OCI-LY7 (cell line): ENCODE results near the gene MFSD8. TPM values are rescaled to one million over a fixed set of nuclear protein-coding genes. Genes with fewer than 3 reads are reported as not detected.
"Not testable (repeated sequence)": the region's sequence is repeated elsewhere in the genome, so short reads cannot be mapped to it uniquely, and the experiment has no call there.

Experiments
- BruUV-seq: library from RNA; stranded (reverse); fragments of 400-500 nt; replicated peaks from 2 replicates; lab custom pipeline; 2021; lab: Mats Ljungman, UMichigan
- CTCF ChIA-PET: fragments of 300-600 bp; sonication (Branson Sonifier 250); formaldehyde crosslinking; loops from one replicate; lab custom pipeline; 2022; ENCODE audit warnings: antibody characterized with exemption; ENCODE audit not compliant: unreplicated experiment; lab: Charles Lee
- POLR2A ChIA-PET: fragments of 300-600 bp; sonication (Branson Sonifier 250); formaldehyde crosslinking; loops from one replicate; lab custom pipeline; 2022; ENCODE audit warnings: antibody characterized with exemption; lab: Charles Lee
- DNase-seq: peaks from one replicate; pipeline ENCODE4 v3.0.0-alpha.2; 2015; ENCODE audit warnings: low spot score
- H2AFZ ChIP-seq: fragments of 200-600 bp; sonication (generic), shearing (Covaris generic); 2 replicates; pipeline ENCODE4 v1.6.1; 2014; ENCODE audit warnings: mild to moderate bottlenecking, antibody characterized with exemption, low read length, moderate library complexity
- H3K27ac ChIP-seq: fragments of 200-600 bp; sonication (generic); 2 replicates; pipeline ENCODE4 v1.5.1; 2014; ENCODE audit warnings: mixed run types, low read depth, mild to moderate bottlenecking, moderate library complexity, low read length, inconsistent platforms; ENCODE audit not compliant: poor library complexity, severe bottlenecking
- H3K36me3 ChIP-seq: fragments of 200-600 bp; sonication (generic); 2 replicates; pipeline ENCODE4 v1.6.1; 2014; ENCODE audit warnings: mild to moderate bottlenecking, antibody characterized with exemption, low read length, moderate library complexity, mixed read lengths; ENCODE audit not compliant: insufficient read depth
- H3K4me1 ChIP-seq: fragments of 200-600 bp; sonication (generic); 2 replicates; pipeline ENCODE4 v1.5.1; 2014; ENCODE audit warnings: mild to moderate bottlenecking, low read length; ENCODE audit not compliant: insufficient read depth, poor library complexity, severe bottlenecking
- H3K4me2 ChIP-seq: fragments of 200-600 bp; sonication (generic); 2 replicates; pipeline ENCODE4 v1.6.1; 2014; ENCODE audit warnings: mild to moderate bottlenecking, low read length
- H3K4me3 ChIP-seq: fragments of 200-600 bp; sonication (generic); 2 replicates; pipeline ENCODE4 v1.5.1; 2014; ENCODE audit warnings: mild to moderate bottlenecking, low read depth, low read length; ENCODE audit not compliant: poor library complexity, severe bottlenecking
- H3K79me2 ChIP-seq: fragments of 200-600 bp; sonication (generic); 2 replicates; pipeline ENCODE4 v1.6.1; 2016; ENCODE audit warnings: low read depth, mild to moderate bottlenecking, low read length, moderate library complexity, mixed read lengths; ENCODE audit not compliant: insufficient read depth
- H3K9me2 ChIP-seq: fragments of 200-600 bp; sonication (generic); 2 replicates; pipeline ENCODE4 v1.6.1; 2016; ENCODE audit warnings: mild to moderate bottlenecking, low read length, mixed read lengths; ENCODE audit not compliant: insufficient read depth
- H3K9me3 ChIP-seq: fragments of 200-600 bp; sonication (generic); 2 replicates; pipeline ENCODE4 v1.6.1; 2014; ENCODE audit warnings: mild to moderate bottlenecking, mixed run types, low read length, mixed read lengths
- H4K20me1 ChIP-seq: fragments of 200-600 bp; sonication (generic); 2 replicates; pipeline ENCODE4 v1.6.1; 2014; ENCODE audit warnings: mild to moderate bottlenecking, antibody characterized with exemption, low read length, moderate library complexity, mixed read lengths; ENCODE audit not compliant: insufficient read depth
- CTCF ChIP-seq: fragments of 200-600 bp; sonication (generic); conservative IDR thresholded peaks from 2 replicates; pipeline ENCODE4 v1.5.1; 2014; ENCODE audit warnings: mild to moderate bottlenecking, antibody characterized with exemption, low read length, moderate library complexity, mixed read lengths
- EZH2phosphoT487 ChIP-seq: fragments of 200-600 bp; sonication (generic); IDR thresholded peaks from 2 replicates; pipeline ENCODE4 v1.6.1; 2018; ENCODE audit warnings: low read depth, borderline replicate concordance, mild to moderate bottlenecking, mixed run types, antibody characterized with exemption, low read length, moderate library complexity, mixed read lengths
- intact Hi-C: fragments of 100-400 bp; cut with micrococcal nuclease; formaldehyde crosslinking; loops from one replicate; pipeline ENCODE4 v1.10.0; 2022; ENCODE audit not compliant: unreplicated experiment
- total RNA-seq, 2 experiments: library from RNA; depleted of rRNA in 1 of 2; stranded (reverse); fragments of >200 nt in 1 of 2; shearing (Covaris generic) in 1 of 2; gene quantifications; 2 replicates each; pipeline ENCODE4 v1.2.3, GENCODE V29; 2014 to 2022

Gene MFSD8
- total RNA-seq, 2 experiments from 2014 or later, result 15.9 to 19.8 TPM

GRCh38 chr4:127975121-127975770, 10.3 kb upstream of the MFSD8 start:
- no peak overlapping the region for H3K4me3 ChIP-seq
- no peak for TF ChIP-seq EZH2phosphoT487
- intact Hi-C loops, result no loop called here
- H4K20me1 ChIP-seq, result no peaks in the 10 kb centered on the region
- H2AFZ ChIP-seq, result no peak overlapping the region
- no TSS peak for BruUV-seq
- H3K4me2 ChIP-seq, result no peak overlapping the region
- 0 out of 2 replicates have a peak, but pooled peaks cover 4% of the 10 kb centered on the region for H3K9me3 ChIP-seq
- H3K36me3 ChIP-seq, result peaks cover 12% of the 10 kb centered on the region
- ChIA-PET CTCF (no interaction called here), POLR2A (no interaction called here)
- no peak overlapping the region for H3K27ac ChIP-seq
- H3K4me1 ChIP-seq, result no peaks in the 10 kb centered on the region
- no peak for DNase-seq
- no peaks in the 10 kb centered on the region for H3K79me2 ChIP-seq
- H3K9me2 ChIP-seq, result no peaks in the 10 kb centered on the region

GRCh38 chr4:127970925-127971324, 6.0 kb upstream of the MFSD8 start:
- H3K4me2 ChIP-seq, result not testable (repeated sequence)

GRCh38 chr4:127968586-127968985, 3.6 kb upstream of the MFSD8 start:
- intact Hi-C loops, result loop anchor here (5.0 to 10.0 kb wide), 2 partner anchors 844 to 1126 kb away; partner anchors contain the start of genes C4orf33 and SCLT1
- Histone ChIP-seq H3K9me2 (no peaks in the 10 kb centered on the region), H3K4me1 (peaks cover 8% of the 10 kb centered on the region), H3K79me2 (peaks cover 17% of the 10 kb centered on the region; the same call in 1 of the 2 replicates), H3K4me3 (no peak overlapping the region), H4K20me1 (0 out of 2 replicates have a peak, but pooled peaks cover 4% of the 10 kb centered on the region), H3K4me2 (no peak overlapping the region), H3K36me3 (peaks cover 5% of the 10 kb centered on the region), H2AFZ (no peak overlapping the region), H3K27ac (no peak overlapping the region), H3K9me3 (no peaks in the 10 kb centered on the region)
- no peak for DNase-seq
- TF ChIP-seq EZH2phosphoT487, result no peak
- no peak for TF ChIP-seq CTCF
- no TSS peak for BruUV-seq
- CTCF ChIA-PET, result no interaction called here
- POLR2A ChIA-PET, result interaction anchor here (0.5 to 0.8 kb wide), 3 partner anchors 23 to 81 kb away, joined by 3 to 5 read pairs (median 3); no protein-coding TSS in a partner anchor

More at GRCh38 chr4:127970925-127971324, 6.0 kb upstream of the MFSD8 start:
- H3K4me3 ChIP-seq, H4K20me1 ChIP-seq, H3K9me3 ChIP-seq, H3K9me2 ChIP-seq, H3K4me1 ChIP-seq, BruUV-seq, H3K36me3 ChIP-seq, CTCF ChIA-PET, H2AFZ ChIP-seq, DNase-seq, intact Hi-C loops, H3K27ac ChIP-seq: not testable (repeated sequence)
- peaks cover 15% of the 10 kb centered on the region; the same call in 1 of the 2 replicates for H3K79me2 ChIP-seq
- POLR2A ChIA-PET, result interaction anchor here (0.7 to 0.9 kb wide), 2 partner anchors 21 to 90 kb away, joined by 8 to 12 read pairs; partner anchors contain the start of gene LARP1B
